Stimulated activated CD4-positive, alpha-beta T cell treated with anti-CD3 and anti-CD28 coated beads, Interleukin-2, amount 100 ng/mL, for 4 hours (primary cell): Measurements from ENCODE around the gene KCTD3.

Source experiments
- DNase-seq: peaks from one replicate; pipeline ENCODE4 v3.0.0-alpha.2; 2020; ENCODE audit warnings: low read depth

The KCTD3 gene

GRCh38 chr1:215557504-215557903, 9.6 kb upstream of the KCTD3 start:
- DNase-seq, result no peak

DNA sequence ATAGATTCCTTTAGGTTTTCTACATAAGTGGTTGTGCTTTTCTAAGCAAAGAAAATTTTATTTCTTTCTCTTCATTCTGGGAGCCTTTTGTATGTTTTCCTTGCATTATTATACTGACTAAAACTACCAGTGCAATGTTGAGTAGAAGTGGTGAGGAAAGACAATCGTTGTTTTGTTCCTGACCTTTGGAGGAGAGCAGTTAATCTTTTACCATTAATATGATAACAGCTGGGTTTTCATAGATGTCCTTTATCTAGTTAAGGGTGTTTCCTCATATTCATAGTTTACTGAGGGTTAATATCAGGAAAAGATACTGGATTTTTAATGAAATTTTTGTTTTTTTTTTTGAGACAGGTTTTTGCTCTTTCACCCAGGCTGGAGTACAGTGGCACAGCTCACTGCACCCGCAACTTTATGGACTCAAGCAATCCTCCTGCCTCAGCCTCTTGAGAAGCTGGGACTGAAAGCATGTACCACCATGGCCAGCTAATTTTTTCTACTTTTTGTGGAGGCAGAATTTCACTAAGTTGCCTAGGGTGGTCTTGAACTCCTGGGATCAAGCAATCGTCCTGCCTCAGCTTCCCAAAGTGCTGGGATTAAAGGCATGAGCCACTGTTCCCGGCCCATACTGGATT, 9.0 kb upstream of the KCTD3 start:
- no peak for DNase-seq

DNA sequence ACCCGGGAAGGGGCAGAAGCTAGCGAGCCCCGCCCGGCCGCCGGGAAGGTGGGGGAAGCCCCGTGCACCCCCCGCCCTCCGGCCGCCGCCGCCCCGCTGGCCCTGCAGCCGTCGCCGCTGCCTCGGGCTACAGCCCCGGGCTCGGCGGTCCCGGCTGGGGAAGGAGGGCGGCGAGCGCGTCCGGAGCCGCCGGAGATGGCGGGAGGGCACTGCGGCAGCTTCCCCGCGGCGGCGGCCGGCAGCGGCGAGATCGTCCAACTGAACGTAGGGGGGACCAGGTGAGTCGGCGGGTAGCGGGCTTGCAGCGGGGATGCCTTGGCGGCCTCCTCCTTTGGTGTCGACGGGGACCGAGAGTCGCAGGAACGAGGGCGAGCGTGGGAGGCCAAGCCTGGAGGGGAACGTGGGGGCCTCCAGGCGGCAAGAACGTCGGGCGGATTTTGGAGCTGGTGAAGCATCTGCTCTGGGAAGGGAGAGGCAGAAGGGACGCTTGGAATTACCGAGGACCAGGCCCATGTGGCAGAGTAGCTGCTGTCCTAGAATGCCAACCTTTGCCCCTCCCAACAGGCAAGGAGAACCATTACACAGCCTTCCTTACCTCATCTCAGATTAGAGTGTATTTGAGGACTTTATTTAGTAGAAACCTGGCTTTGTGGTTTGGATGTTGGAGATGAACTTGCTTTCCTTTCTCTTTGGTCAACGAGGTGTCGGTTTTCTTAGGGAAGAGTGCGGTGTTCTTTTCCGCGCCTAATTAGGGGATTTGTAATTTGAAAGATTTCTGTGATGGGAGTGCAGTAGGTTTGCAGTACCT, 591 bp downstream of the KCTD3 start:
- DNase-seq, result peak; percentile 16

GRCh38 chr1:215568299-215568692, 1.2 kb downstream of the KCTD3 start:
- DNase-seq, result no peak

- no peak for DNase-seq
Measured at GRCh38 chr1:215569986-215570824, 3.1 kb downstream of the KCTD3 start.

DNA sequence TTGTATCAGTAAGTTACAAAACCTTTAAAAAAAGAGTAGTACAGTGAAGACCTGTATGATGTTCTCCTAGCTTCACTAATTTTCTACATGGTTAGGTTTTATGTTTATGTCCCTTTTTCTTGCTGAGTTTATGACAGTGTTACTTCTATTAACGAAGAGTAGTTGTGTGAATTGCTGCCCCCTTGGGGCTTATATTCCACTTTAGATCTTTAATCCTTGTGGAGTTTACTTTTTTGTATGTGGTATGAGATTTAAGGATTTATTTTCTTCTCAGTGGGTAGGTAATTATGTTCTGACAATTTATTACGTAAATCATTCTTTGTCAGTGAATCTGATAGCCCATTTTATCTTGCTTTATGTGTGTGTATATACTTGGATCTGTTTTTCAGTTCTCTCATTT, 14.8 kb downstream of the KCTD3 start:
- DNase-seq, result no peak

DNA sequence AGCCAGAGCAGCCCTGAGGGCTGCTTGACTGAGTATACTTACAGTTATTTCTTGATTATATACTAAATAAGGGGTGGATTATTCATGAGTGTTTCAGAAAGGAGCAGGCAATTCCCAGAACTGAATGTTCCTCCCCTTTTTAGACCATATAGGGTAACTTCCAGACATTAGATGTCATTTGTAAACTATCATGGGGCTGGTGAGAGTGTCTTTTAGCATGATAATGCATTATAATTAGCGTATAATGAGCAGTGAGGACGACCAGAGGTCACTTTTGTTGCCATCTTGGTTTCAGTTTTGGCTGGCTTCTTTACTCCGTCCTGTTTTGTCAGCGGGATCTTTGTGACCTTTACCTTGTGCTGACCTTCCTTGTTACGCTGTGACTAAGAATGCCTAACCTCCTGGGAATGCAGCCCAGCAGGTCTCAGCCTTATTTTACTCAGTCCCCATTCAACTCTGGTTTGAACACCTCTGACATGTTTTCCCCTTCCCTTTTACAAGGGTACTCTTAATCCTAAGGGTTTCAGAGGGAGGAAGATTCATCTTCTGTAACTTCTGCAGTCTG, 16.2 kb downstream of the KCTD3 start:
- DNase-seq, result no peak

DNA sequence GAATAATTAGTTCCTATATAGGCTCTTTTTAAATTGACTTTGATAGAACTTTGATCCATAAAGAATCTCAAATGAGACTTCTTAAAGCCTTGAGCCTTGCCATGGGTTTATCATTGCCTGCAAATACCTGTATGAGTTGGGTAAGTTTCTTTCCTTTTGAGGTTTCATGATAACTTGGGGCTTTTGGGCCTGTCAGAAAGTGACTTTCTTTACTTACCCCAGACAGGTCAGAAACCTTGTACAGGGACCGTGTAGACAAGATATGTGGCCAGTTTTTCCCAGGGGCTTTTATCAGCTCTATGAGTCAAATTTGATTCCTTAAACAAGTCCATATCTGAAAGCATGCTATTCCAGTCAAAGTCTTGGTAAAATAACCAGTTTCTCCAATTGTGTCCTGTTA, 17.3 kb downstream of the KCTD3 start:
- no peak for DNase-seq

- DNase-seq, result no peak
Measured at GRCh38 chr1:215589650-215590435, 22.7 kb downstream of the KCTD3 start.

GRCh38 chr1:215590779-215591491, 23.8 kb downstream of the KCTD3 start:
- DNase-seq, result no peak

GRCh38 chr1:215594640-215595039, 27.5 kb downstream of the KCTD3 start:
- DNase-seq, result no peak

- no peak for DNase-seq
Measured at GRCh38 chr1:215595231-215595630, 28.1 kb downstream of the KCTD3 start.

GRCh38 chr1:215597961-215598360, 30.9 kb downstream of the KCTD3 start:
- no peak for DNase-seq

GRCh38 chr1:215599418-215600074, 32.4 kb downstream of the KCTD3 start:
- no peak for DNase-seq

DNA sequence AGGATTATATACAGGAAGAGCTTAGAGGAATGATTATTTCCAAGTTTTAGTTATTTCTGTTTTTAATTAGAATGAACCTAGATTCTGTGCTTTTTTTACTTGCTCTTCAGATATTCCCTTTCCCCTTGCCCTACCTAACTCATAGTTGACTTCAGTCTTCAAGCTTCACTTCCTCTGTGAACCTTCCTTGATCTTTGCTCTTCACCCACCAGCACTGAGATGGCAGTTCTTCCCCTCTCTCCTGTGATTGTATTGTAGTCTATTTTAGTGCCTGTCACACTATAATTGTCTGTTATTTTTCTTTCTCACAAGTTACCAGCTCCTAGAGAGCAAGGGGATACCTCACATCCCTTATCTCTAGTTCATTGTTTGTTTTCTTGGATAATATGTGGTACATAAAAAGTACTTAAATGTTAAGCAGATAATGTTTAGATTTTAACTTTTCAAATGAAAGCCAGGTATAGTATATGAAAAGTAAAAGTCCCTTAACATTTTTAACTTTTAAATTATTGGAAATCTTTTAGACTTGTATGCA, 33.2 kb downstream of the KCTD3 start:
- no peak for DNase-seq

DNA sequence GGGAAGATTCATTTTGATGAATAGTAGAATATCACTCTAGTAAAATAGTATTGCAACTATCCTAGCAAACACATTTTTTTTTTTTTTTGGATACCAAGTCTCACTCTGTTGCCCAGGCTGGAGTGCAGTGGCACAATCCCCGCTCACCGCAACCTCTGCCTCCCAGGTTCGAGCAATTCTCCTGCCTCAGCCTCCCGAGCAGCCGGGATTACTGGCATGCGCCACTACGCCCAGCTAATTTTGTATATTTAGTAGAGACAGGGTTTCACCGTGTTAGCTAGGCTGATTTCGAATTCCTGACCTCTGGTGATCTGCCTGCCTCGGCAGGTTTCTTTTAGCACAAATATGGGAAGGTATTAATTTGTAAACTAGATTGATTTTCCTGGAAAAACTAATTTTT, 33.8 kb downstream of the KCTD3 start:
- DNase-seq, result no peak

DNA sequence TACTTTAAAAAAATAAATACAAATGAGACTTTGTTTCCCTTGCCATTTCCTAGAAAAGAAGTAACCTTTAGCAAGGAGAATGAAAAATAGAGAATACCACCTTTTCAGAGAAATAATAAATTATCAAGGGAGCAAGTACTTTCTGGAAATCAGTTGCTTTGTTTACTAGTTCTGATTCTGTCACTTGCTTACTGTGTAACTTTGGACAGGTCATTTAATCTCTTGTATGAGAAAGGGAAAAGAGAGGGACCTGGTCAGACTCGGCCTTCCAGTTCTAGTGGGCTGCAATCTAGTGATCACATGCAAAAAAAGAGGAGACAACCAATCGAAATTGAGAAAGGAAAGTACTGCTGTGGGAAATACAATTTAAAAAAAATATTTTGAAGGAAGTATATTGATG, 34.2 kb downstream of the KCTD3 start:
- DNase-seq, result no peak

GRCh38 chr1:215603319-215603718, 36.2 kb downstream of the KCTD3 start:
- DNase-seq, result no peak

DNA sequence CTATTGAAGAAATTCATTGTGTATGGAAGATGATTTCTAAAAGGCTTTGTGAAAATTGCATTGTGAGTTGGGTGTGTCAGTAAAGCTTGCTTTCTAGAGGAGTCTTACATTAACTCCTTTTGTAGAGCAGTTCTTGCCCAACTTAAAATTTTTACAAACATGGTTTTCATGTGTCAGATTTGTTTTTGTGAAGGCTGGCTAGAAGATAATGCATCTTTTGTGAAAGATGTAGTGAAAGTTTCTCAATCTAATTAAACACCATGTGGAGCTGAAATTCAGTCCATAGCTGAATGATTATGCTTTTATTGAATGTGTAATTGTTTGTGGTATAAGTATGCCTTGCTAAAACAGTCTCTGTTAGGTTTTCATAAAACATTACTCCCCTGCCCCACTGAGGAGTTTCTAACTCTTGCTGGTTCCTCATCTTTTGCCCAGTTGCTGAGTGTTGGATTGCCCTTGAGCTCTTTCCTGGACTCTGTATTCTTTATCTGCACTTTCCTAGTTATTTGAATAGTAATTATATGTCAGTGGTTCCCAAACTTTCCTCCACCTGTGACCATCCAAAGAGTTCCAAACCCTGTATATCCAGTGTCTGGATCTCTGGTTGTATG, 38.0 kb downstream of the KCTD3 start:
- DNase-seq, result no peak

GRCh38 chr1:215606036-215606435, 38.9 kb downstream of the KCTD3 start:
- no peak for DNase-seq
